ENCODE measurements around the gene MAP3K4.

DNA sequence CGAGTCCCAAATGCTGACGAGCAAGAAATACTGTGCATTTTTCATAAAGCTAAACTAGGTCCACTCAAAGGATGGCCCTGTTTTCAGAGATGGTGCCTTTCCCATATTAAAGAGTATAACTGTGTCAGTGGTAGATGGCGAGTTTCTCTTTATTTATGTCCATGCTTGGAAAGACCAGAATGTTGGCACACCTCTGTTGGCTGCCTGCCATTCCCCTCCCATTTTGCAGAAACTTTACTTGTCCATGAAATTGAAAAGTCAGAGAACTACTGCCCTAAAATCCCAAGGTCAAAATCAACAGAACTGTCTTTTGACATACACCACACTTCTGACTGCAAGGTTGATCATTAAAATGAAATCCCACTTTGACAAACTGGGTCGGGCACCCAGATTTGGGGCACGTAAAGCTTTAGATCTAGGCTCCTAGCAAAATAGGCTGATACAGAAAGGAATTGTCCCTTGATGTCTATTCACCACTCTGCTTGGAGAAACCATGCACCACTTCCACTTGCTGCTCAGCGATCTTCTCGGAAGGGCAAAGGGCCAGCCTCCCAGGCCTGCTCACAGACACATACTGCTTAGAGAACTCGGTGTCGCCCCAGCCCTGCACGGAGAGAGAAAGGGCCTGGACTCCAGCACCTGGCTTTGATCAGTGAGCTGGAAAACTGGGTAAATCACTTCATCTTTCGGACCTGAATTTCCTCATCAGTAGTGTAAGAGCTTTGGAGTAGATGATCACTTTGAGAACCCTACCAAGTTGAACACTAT is 152.3 kb downstream of the MAP3K4 start:
- TF ChIP-seq POLR2AphosphoS5 (IDR thresholded peaks at IDR 0.05; ENCODE audit: borderline replicate concordance, low read depth, low read length) (no peak), EZH2 (IDR thresholded peaks at IDR 0.05) (no peak), FOXP2 (optimal IDR thresholded peaks at IDR 0.05; ENCODE audit: control extremely low read depth, extremely low read length, insufficient read depth) (no peak)
